SJCRH30 (cell line): ENCODE results near the gene SDC3. TPM values are rescaled to one million over a fixed set of nuclear protein-coding genes. Genes with fewer than 3 reads are reported as not detected.
"Not testable (repeated sequence)": the region's sequence is repeated elsewhere in the genome, so short reads cannot be mapped to it uniquely, and the experiment has no call there.

ENCODE experiments used
- DNase-seq, 2 experiments: peaks; one replicate each; pipeline ENCODE4 v3.0.0-alpha.2; 2015 to 2020
- H3K27ac ChIP-seq: fragments of 250-450 bp; sonication (Bioruptor Pico); 2 replicates; pipeline ENCODE4 v1.5.1; 2020; ENCODE audit warnings: mild to moderate bottlenecking, moderate library complexity
- H3K27me3 ChIP-seq: fragments of 250-450 bp; sonication (Bioruptor Pico); 2 replicates; pipeline ENCODE4 v1.5.1; 2020; ENCODE audit warnings: mild to moderate bottlenecking, moderate library complexity
- H3K36me3 ChIP-seq: fragments of 250-450 bp; sonication (Bioruptor Pico); 2 replicates; pipeline ENCODE4 v1.5.1; 2020; ENCODE audit warnings: mild to moderate bottlenecking, moderate library complexity
- H3K4me1 ChIP-seq: fragments of 250-450 bp; sonication (Bioruptor Pico); 2 replicates; pipeline ENCODE4 v1.5.1; 2020; ENCODE audit warnings: mild to moderate bottlenecking, moderate library complexity
- H3K4me3 ChIP-seq: fragments of 250-450 bp; sonication (Bioruptor Pico); 2 replicates; pipeline ENCODE4 v1.5.1; 2020; ENCODE audit warnings: mild to moderate bottlenecking, moderate library complexity
- H3K9me3 ChIP-seq: fragments of 250-450 bp; sonication (Bioruptor Pico); replicated peaks from 2 replicates; pipeline ENCODE4 v1.5.1; 2020; ENCODE audit warnings: mild to moderate bottlenecking, moderate library complexity
- total RNA-seq: library from RNA; depleted of rRNA; stranded (reverse); fragments of >200 nt; shearing (Covaris generic); gene quantifications from 2 replicates; pipeline ENCODE4 v1.2.3, GENCODE V29; 2014

Gene SDC3
- total RNA-seq, 1 experiment from 2014 or later, result 201 TPM

DNA sequence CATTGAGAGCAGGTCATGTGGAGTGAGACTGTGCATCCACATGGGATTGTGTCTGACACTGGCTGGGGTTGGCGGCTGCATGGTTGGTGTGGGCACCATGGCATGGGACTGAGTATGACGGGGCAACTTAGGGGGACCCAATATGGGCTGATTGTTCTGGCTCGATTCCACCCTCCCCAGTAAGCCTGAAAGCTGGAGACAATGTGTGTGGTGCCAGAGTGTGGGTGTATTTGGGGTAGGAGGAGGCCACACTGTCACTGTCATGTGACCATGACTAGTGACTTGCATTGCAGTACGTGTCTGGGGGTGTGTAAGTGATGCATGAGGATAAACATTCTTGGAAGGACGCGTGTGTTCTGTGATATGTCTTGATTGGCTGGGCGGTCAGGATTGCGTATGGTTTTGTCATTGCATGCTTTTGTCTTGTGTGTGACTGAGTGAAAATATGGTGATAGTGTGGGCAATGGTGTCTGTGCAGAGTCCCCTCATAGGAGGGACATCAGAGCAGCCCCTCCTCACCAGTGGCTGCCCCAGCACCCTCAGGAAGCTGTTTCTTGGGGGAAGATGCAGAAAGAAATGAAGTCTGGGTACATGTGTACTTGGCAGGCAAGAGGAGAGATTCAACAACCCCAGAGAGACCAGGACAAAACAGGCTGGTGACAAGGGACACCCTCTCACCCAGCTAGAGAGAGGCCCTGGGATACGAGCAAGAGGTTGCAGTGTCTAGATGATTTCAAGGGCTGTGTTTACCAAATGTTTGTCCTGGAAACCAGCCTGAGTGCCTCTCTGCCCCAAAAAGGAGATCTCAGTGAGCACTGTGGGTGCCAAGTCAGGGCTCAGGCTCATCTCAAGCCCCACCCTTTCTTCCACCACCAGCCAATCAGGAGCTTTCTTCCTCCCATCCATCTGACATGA lies 36.3 kb downstream of the SDC3 start:
- Histone ChIP-seq H3K27me3 (no peaks in the 10 kb centered on the region), H3K27ac (no peak overlapping the region), H3K9me3 (peaks cover 18% of the 10 kb centered on the region), H3K4me3 (no peak overlapping the region), H3K4me1 (peaks cover 10% of the 10 kb centered on the region), H3K36me3 (peaks cover 73% of the 10 kb centered on the region)
- DNase-seq, result no peak

DNA sequence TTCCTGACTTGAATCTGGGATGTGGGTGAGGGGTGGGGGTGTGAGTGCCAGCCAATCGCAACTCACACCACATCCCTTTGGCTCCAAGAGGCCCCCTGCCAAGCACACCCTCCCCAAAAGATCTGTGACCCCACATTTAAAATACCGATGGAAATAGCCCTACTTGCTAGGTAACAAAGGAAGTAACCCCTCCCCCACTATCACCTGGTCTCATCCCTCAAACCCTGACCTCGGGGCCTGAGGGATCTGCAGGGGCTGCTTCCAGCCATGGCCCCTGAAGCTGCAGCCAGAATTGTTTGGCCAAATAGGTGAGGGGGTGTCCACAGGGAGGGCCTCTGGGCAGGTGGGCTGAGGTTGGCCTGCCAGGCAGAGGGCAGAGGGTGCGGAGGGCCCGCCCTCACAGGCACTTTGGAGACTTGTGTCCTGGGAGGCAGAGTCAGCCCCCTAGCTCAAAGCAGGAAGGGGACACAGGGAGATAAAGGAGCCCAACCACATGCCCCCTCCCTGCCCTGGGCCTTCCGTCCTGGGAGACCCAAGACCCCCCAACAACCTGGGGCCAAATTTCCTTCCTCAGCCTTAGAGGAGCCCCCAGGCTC lies 37.2 kb downstream of the SDC3 start:
- Histone ChIP-seq H3K27ac (peak overlapping the region; percentile 21; the same call in 1 of the 2 replicates), H3K4me3 (no peak overlapping the region), H3K9me3 (peaks cover 18% of the 10 kb centered on the region), H3K36me3 (peaks cover 64% of the 10 kb centered on the region), H3K27me3 (no peaks in the 10 kb centered on the region), H3K4me1 (peaks cover 10% of the 10 kb centered on the region)
- peak in 1 of 2 experiments; percentile 56 for DNase-seq

DNA sequence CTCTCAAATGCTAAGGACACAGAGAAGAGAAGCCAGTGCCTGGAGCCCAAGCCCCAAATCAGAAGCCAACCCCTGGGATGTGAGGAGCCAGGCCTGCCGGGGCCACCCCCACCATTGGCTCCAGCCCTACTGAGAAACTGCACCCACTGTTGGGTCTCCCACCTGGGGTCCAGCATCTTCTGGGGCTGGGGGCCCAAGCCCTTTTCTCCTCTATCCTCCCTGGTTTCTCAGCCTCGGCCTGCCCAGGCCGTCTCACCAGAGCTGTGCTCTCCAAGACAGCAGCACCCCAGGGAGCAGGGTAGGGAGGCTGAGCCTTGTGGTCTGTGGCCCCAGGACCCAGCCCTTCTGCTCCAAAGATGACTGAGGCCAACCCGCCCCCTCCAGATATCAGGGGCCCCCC lies 37.9 kb downstream of the SDC3 start:
- no peak overlapping the region for H3K4me3 ChIP-seq

DNA sequence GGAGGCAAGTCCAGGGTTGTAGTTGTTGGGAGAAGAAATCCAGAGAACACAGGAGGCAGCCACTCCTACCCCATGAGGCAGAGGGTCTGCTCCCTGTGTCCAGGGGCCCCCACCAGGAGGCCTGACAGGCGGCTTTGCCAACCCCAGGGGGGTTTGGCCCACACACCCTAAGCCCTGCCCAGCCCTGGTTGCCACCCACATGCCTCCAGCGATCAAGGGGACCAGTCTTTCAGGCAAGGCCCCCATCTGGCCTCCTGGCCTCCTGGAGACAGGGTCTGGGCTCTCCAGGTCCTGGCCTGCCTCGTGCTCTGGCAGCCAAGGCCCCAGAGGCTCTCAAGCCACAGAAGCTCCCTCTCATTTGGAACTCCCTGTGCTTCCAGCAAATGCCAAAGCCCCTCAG lies 38.5 kb downstream of the SDC3 start:
- H3K36me3 ChIP-seq, result peaks cover 50% of the 10 kb centered on the region
- H3K4me1 ChIP-seq, result peaks cover 10% of the 10 kb centered on the region
- DNase-seq, result no peak

More for the DNA sequence above, 37.9 kb downstream of the SDC3 start:
- Histone ChIP-seq H3K27ac (no peak overlapping the region), H3K27me3 (no peaks in the 10 kb centered on the region), H3K4me1 (peaks cover 10% of the 10 kb centered on the region), H3K9me3 (peaks cover 18% of the 10 kb centered on the region), H3K36me3 (peaks cover 57% of the 10 kb centered on the region)
- DNase-seq, result no peak

DNA sequence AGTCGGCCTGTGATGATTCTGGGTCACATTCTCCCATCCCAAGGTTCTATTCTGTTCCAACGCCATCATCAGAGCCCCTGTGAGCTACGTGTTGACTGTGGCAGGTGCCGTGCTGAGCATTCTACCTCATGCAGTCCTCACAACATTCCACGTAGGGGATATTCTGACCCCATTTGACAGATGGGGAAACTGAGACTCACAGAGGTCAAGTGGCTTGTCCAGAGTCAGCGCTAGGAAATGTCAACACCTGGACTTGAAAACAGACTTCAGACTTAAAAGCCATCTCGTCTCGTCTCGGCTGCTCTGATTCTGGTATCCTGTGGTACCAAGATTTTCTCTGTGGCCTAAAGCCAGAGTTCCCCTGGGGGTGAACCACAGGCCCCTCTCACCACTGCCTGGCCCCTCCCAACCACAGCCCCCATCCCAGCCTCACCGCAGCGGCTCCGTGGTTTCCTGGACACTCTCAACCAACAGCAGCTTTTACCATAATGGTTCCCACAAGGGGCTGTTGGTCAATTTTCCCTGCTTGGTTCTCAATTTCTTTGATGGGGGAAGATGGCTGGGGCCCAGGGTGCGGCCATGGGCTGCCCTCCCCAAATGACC lies 39.6 kb downstream of the SDC3 start:
- peak; percentile 48 to 53 for DNase-seq
- Histone ChIP-seq H3K27ac (no peak overlapping the region), H3K4me3 (no peak overlapping the region), H3K9me3 (peaks cover 16% of the 10 kb centered on the region), H3K36me3 (peaks cover 39% of the 10 kb centered on the region), H3K4me1 (peaks cover 17% of the 10 kb centered on the region), H3K27me3 (no peaks in the 10 kb centered on the region)

More for the DNA sequence above, 38.5 kb downstream of the SDC3 start:
- Histone ChIP-seq H3K27ac (no peak overlapping the region), H3K4me3 (no peak overlapping the region), H3K27me3 (no peaks in the 10 kb centered on the region), H3K9me3 (peaks cover 18% of the 10 kb centered on the region)

DNA sequence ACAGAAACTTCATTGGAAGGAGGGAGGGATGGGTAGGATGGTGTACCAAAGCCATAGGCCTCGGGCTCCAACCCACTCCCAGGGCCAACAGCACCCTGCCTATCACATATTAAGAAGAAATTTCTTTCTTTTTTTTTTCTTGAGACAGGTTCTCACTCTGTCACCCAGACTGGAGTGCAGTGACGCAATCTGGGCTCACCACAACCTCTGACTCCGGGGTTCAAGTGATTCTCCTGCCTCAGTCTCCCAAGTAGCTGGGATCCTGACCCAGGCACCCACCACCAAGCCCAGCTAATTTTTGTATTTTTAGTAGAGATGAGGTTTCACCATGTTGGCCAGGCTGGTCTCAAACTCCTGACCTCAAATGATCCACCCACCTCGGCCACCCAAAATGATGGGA lies 40.5 kb downstream of the SDC3 start:
- H3K27ac ChIP-seq, H3K27me3 ChIP-seq, DNase-seq, H3K9me3 ChIP-seq, H3K4me3 ChIP-seq: not testable (repeated sequence)
- peaks cover 17% of the 10 kb centered on the region for H3K4me1 ChIP-seq
- peaks cover 31% of the 10 kb centered on the region for H3K36me3 ChIP-seq

DNA sequence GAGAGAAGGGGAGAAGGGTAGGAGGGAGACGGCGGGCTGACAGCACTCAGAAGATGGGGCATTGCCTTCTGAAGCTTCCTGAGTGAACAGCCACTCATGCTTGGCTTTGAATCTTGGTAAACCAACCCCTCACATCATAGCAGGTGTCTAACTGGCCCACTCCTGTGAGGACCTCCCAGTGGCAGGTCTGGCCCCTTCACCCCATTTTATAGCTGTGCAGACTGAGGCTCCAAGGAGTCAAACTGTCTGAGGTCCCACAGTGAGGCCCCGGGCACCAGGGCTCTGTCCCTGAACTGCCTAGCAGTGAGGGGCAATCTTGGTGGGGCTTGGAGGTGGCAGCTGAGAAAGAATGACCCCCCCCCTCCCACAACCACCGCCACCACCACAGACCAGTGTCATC lies 41.0 kb downstream of the SDC3 start:
- H3K36me3 ChIP-seq, result peaks cover 26% of the 10 kb centered on the region
- no peaks in the 10 kb centered on the region for H3K27me3 ChIP-seq
- DNase-seq, result no peak
- no peak overlapping the region for H3K4me3 ChIP-seq
- H3K4me1 ChIP-seq, result peaks cover 17% of the 10 kb centered on the region
- H3K9me3 ChIP-seq, result peaks cover 2% of the 10 kb centered on the region
- no peak overlapping the region for H3K27ac ChIP-seq

DNA sequence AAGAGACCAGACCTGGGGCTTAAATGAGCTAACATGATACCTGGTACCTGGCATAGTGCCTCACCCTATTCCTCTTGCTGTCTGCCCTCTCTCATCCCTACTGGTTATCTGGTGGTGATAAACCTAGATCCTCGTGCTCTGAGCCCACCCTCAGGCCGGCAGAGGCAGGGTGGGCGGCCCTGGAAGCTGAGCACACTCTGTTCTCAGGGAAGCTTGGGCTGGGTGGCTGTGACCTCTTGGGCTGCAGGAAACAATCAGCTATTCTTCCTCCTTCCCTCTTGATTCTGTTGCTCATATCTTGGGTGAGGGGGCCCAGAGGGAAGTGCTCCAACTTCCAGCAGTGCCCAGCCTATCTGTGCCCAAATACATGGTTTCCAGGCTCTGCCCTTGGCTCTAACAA lies 42.0 kb downstream of the SDC3 start:
- Histone ChIP-seq H3K27ac (no peak overlapping the region), H3K27me3 (no peaks in the 10 kb centered on the region), H3K9me3 (no peaks in the 10 kb centered on the region), H3K4me3 (no peak overlapping the region), H3K4me1 (peaks cover 14% of the 10 kb centered on the region), H3K36me3 (peaks cover 16% of the 10 kb centered on the region)
- no peak for DNase-seq

DNA sequence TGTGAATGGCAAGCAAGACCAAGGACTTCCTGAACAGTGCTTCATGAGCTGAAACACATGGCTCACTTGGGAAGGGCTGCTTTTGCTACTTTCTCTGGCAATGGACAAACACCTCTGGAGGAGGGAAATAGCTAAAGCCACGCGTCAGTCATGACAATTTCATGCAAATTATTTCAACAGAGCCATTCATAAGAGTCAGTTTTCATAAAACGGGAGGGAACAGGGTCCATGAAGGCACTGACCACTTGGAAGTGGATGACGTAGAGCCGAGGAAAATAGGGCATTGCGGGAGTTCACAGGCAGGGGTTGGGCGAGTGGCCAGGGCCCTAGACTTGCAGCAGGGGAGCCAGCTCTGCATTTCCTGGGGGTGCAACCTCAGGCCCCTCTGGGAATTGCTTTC lies 43.9 kb downstream of the SDC3 start:
- Histone ChIP-seq H3K27ac (no peak overlapping the region), H3K4me3 (no peak overlapping the region), H3K36me3 (no peaks in the 10 kb centered on the region), H3K27me3 (no peaks in the 10 kb centered on the region), H3K4me1 (peaks cover 11% of the 10 kb centered on the region), H3K9me3 (no peaks in the 10 kb centered on the region)
- DNase-seq, result peak in 1 of 2 experiments; percentile 42

DNA sequence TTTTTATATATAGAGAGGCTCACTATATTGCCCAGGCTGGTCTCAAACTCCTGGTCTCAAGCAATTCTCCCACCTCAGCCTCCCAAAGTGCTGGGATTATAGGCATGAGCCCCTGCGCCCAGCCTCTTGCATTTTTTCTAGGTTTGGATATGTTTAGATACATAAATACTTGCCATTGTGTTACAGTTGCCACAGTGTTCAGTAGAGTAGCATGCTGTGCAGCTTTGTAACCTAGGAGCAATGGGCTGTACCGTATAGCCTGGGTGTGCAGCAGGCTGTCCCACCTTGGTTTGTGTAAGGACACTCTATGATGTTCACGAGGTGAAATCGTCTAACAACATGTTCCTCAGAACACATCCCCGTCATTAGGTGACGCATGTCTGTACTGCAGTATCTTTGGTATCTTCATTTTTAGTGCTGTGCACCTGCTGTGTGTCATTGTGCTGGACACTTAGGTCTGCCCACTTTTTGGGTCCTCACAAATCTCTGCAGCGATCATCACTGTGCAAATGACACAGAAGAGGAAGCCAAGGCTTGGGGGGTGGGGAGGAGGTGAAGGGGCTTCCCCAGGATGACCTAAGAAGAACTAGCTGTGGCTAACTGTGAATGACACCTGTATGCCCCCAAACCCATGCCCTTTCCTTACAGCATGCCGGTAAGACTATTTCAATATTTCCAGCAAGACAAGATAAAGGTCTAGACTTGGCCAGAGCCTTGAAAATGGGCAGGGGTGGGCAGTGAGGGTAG lies 44.5 kb downstream of the SDC3 start:
- H3K27ac ChIP-seq, result no peak overlapping the region
- no peaks in the 10 kb centered on the region for H3K36me3 ChIP-seq
- no peak for DNase-seq
- no peaks in the 10 kb centered on the region for H3K9me3 ChIP-seq
- no peaks in the 10 kb centered on the region for H3K27me3 ChIP-seq
- peaks cover 17% of the 10 kb centered on the region for H3K4me1 ChIP-seq
- no peak overlapping the region for H3K4me3 ChIP-seq

DNA sequence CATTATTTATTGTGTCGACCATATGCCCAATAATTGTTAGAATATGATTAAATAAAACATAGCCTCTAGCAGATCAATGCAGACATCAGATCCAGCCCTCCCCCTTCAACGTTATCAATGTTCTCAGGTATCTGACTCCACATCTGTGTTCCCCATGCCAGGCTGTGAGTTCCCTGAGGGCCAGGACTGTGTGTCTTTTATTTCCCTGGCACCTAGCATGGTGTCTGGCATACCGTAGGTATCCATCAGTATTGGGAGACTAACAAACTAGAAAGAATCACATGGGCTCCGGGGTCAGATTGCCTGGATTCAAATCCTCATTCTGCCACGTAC lies 48.3 kb downstream of the SDC3 start:
- Histone ChIP-seq H3K27ac (no peak overlapping the region), H3K4me3 (no peak overlapping the region), H3K36me3 (no peaks in the 10 kb centered on the region), H3K9me3 (no peaks in the 10 kb centered on the region), H3K27me3 (no peaks in the 10 kb centered on the region), H3K4me1 (peaks cover 45% of the 10 kb centered on the region)
- no peak for DNase-seq

DNA sequence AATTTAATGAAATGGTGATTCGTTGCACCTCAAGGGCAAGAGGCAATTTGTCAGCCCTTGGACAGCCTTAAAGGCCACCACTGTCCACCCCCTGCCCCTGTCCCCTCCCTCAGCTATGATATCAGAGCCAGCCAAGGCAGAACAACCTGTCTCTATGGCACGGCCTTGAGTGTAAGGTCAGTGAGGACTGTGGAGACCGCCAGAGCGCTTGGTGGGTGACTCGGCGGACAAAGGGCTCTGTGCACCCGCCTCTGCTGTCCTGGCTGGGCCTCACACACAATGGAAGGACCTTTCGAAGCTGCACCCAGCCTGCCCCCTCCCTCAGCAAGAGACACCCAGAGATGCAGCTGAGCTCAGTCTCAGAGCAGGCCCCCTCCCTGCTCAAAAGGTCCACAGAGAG lies 50.6 kb downstream of the SDC3 start:
- no peaks in the 10 kb centered on the region for H3K27me3 ChIP-seq
- H3K27ac ChIP-seq, result peak overlapping the region; percentile 66
- no peaks in the 10 kb centered on the region for H3K36me3 ChIP-seq
- peaks cover 48% of the 10 kb centered on the region for H3K4me1 ChIP-seq
- no peak overlapping the region for H3K4me3 ChIP-seq
- no peaks in the 10 kb centered on the region for H3K9me3 ChIP-seq
- DNase-seq, result no peak

DNA sequence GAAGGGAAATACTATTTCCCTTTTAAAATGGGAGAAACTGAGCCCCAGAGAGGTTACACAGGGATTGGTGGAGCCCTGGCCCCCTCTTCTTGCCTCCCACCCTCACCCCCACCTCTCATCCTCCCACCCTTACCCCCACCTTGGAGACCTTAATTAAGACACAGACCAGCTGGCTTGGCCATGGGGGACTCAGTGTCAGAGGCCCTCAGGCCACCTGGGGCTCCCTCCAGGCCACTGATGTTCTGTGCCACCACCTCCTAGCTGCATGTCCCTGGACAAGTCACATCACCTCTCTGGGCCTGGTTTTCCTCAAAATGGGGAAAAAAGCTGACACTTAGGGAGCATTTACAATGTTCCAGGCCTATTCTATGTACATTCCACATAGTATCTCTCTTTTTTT lies 51.5 kb downstream of the SDC3 start:
- Histone ChIP-seq H3K36me3 (no peaks in the 10 kb centered on the region), H3K27ac (no peak overlapping the region), H3K4me3 (no peak overlapping the region), H3K4me1 (peaks cover 48% of the 10 kb centered on the region), H3K27me3 (no peaks in the 10 kb centered on the region), H3K9me3 (no peaks in the 10 kb centered on the region)
- DNase-seq, result no peak

DNA sequence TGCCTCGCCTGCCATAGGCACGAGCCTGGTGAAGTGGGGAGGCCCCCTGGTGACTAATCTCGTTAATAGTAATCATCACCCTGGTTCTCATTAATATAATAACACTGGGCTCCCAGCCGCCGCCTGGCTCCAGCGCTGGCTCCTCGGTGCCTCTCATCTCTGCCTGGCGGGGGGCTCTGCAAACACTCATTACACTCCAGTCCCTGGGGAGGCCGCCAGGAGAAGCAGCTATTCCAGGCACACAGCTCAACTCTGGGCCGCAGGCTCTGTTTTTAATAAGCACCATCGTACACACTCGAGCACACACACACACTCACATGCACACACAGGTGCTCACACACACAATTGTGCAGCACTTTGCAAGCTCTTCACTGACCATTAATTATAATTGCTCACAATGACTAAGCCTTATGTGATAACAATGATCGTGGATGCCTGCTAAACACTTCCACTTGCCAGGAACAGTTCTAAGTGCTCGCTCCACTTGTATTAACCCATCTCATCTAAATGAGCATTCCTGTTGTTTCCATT lies 52.2 kb downstream of the SDC3 start:
- Histone ChIP-seq H3K9me3 (no peaks in the 10 kb centered on the region), H3K4me1 (peaks cover 47% of the 10 kb centered on the region), H3K27me3 (no peaks in the 10 kb centered on the region), H3K4me3 (no peak overlapping the region), H3K27ac (no peak overlapping the region), H3K36me3 (no peaks in the 10 kb centered on the region)
- peak; percentile 66 to 72 for DNase-seq
